Stomach smooth muscle (tissue), 2 donors: ENCODE measurements around the gene POU2AF1.

Experiments
- H3K27ac ChIP-seq: one replicate; pipeline ENCODE4 v1.7.0; 2013; ENCODE audit warnings: mild to moderate bottlenecking, low read length, inconsistent platforms
- H3K27me3 ChIP-seq, 2 donors: one replicate each; pipeline ENCODE4 v1.7.0; 2013; ENCODE audit warnings: low read length in 2 of 2; ENCODE audit not compliant: insufficient read depth in 2 of 2, control insufficient read depth in 1 of 2
- H3K36me3 ChIP-seq, 2 donors: one replicate each; pipeline ENCODE4 v1.7.0; 2013; ENCODE audit warnings: low read length in 2 of 2; ENCODE audit not compliant: control insufficient read depth in 2 of 2, insufficient read depth in 2 of 2
- H3K4me1 ChIP-seq: one replicate; pipeline ENCODE4 v1.7.0; 2013; ENCODE audit warnings: low read length; ENCODE audit not compliant: control insufficient read depth, insufficient read depth
- H3K4me3 ChIP-seq, 2 donors: one replicate each; pipeline ENCODE4 v1.7.0; 2013; ENCODE audit warnings: low read length in 2 of 2
- H3K9ac ChIP-seq, 2 donors: one replicate each; pipeline ENCODE4 v1.7.0; 2013; ENCODE audit warnings: low read length in 2 of 2, mild to moderate bottlenecking in 1 of 2
- H3K9me3 ChIP-seq, 2 donors: one replicate each; pipeline ENCODE4 v1.7.0; 2013; ENCODE audit warnings: low read length in 2 of 2; ENCODE audit not compliant: control insufficient read depth in 2 of 2
- donor health status: healthy.
- donor health status: Pancreatic carcinoma.

The POU2AF1 gene

DNA sequence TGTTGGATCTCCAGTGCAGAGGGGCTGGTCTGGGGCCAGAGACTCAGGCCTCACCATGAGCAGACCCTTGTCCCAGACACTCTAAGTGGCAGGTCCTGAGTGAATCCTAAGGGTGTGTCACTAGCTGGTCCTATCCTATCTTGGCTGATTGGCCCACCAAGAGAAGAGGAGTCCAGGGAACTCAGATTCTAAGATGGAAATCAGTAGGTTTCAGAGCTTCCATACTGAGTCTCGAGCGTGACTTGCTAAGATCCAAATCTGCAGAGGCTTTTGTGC is 10.9 kb downstream of the POU2AF1 start:
- H3K36me3 ChIP-seq: no peaks in the 10 kb centered on the region
- no peaks in the 10 kb centered on the region for H3K9me3 ChIP-seq
- H3K27me3 ChIP-seq: no peaks in the 10 kb centered on the region
- no peak overlapping the region for H3K27ac ChIP-seq
- peaks cover 5% of the 10 kb centered on the region for H3K4me1 ChIP-seq
- H3K9ac ChIP-seq: no peak overlapping the region
- no peak overlapping the region for H3K4me3 ChIP-seq

DNA sequence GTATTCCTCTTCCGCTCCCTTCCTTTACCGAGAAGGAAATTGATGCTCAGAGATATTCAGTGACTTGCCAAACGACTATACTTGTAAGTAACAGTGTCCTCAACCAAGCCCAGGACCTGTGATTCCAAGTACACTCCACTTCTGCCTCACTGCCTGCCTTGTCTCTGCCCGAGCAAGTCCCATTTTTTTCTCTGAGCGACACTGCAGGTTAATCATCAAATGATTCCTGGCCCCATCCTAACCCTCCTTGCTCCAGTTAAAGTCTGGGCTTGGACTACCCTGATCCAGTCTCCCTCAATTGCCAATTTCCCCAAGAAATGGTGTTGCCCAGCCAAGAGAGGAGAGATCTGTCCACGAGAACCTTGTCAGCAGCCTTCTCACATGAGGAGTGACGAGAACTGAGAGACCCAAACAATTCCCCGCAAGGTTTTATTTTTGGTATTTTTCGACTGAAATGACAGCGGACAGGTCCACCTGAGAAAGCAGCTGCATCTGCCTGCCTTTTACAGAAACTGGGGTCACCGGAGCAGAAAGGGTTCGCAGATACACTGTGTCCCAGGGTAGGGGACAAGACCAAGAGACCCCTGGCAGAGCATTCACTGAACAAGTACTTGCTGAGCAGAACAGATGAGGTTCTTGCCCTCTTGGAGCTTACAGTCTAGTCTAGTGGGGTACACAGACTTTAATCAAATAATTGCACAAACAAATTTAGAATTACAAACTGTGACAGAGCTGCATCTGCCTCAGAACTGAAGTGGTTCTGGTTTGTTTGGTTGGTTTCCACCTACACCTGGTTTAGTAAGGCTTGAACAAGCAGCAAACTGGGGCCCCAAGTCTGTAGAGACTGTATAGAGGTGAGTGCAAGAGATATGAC is 11.4 kb downstream of the POU2AF1 start:
- Histone ChIP-seq H3K27me3 (no peaks in the 10 kb centered on the region), H3K27ac (no peak overlapping the region), H3K9ac (no peak overlapping the region), H3K4me1 (peaks cover 5% of the 10 kb centered on the region), H3K36me3 (no peaks in the 10 kb centered on the region), H3K4me3 (no peak overlapping the region), H3K9me3 (no peaks in the 10 kb centered on the region)

- Histone ChIP-seq H3K27me3 (no peaks in the 10 kb centered on the region), H3K27ac (no peak overlapping the region), H3K9me3 (no peaks in the 10 kb centered on the region), H3K4me3 (no peak overlapping the region), H3K9ac (no peak overlapping the region), H3K36me3 (no peaks in the 10 kb centered on the region), H3K4me1 (peaks cover 5% of the 10 kb centered on the region)
Measured at GRCh38 chr11:111366560-111367410, 12.3 kb downstream of the POU2AF1 start.

DNA sequence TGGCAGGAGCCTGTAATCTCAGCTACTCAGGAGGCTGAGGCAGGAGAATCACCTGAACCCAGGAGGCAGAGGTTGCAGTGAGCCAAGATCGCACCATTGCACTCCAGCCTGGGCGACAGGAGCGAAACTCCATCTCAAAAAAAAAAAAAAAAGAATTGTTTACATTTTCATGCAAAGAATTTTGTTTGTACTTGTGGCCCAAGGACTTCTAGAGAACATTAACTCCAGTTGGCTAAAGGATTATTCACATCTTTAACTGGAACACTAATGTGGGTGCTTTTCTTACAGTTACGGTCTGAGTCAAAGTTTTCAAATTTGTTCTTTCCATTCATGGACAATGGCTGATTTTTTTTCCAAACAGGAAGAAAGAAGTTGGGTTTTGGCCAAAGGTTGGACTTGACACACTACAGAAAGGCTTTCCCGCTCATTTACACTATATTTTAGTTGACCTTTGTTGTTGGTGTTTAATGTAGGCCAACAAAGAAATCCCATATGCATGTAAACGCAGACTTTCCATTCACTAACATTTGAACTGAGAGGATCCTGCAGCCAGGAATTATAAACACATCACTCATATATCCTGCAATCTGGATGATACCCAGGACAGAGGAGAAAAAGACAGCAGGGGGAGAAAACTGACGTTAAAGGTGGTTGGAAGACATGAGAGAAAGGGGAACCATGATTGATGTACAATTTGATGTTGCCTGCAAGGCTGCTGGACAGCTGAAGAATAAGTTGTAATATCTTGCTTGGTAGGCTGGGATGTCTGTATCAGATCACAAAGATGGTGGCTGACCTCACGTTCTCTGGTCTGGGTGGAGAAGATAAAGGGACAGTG is 13.1 kb downstream of the POU2AF1 start:
- no peaks in the 10 kb centered on the region for H3K9me3 ChIP-seq
- no peak overlapping the region for H3K4me3 ChIP-seq
- no peak overlapping the region for H3K27ac ChIP-seq
- no peak overlapping the region for H3K9ac ChIP-seq
- no peaks in the 10 kb centered on the region for H3K27me3 ChIP-seq
- peaks cover 5% of the 10 kb centered on the region for H3K4me1 ChIP-seq
- H3K36me3 ChIP-seq: no peaks in the 10 kb centered on the region

- H3K27ac ChIP-seq: no peak overlapping the region
- no peaks in the 10 kb centered on the region for H3K9me3 ChIP-seq
- no peaks in the 10 kb centered on the region for H3K27me3 ChIP-seq
- no peaks in the 10 kb centered on the region for H3K36me3 ChIP-seq
- no peak overlapping the region for H3K9ac ChIP-seq
- H3K4me3 ChIP-seq: no peak overlapping the region
- H3K4me1 ChIP-seq: peaks cover 5% of the 10 kb centered on the region
Measured at GRCh38 chr11:111364503-111364902, 14.6 kb downstream of the POU2AF1 start.

DNA sequence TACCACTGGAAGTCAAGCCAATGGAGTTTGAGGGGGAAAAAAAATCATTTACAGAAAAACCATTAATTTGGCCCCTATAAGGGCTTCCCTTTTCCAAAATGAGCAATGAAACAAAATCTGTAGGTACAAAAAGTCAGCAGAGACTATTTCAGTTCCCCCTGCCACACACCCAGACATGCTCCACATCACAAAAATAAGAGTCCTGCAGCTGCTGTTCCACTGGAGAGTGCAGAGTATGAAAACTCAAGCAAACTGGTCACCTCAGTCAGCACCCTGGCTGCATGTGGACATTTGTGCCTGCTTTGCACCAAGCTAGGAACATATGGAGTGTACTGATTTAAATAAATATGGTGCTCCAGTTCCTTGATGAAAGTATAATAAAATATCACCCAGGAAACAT is 15.1 kb downstream of the POU2AF1 start:
- Histone ChIP-seq H3K27me3 (no peaks in the 10 kb centered on the region), H3K4me1 (peaks cover 5% of the 10 kb centered on the region)

DNA sequence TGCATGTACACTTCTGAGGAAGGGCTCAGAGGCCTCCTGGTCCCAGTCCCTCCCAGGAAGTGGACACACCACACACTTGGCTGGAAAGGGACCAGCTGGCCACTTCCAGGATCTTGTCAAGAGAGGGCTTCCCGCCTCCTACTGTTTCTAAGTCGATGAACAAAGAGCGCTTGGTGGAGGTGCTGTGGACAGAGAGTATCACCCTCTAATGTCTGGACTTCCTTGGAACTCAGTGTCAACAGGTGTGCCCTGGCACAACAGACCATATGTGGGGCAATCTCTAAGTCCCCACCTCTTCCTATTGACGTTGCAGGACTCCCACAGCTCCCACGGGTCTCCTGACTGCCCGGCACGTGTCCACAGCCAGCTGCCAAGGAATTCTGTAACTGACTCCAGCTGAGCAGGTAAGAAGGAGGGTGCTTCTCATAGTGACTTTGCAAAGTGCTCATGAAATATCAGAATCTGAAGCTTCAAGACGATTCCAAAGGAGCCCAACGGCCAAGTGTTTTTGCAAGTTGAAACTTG is 16.1 kb downstream of the POU2AF1 start:
- no peak overlapping the region for H3K4me3 ChIP-seq
- no peaks in the 10 kb centered on the region for H3K9me3 ChIP-seq
- H3K27ac ChIP-seq: no peak overlapping the region
- H3K9ac ChIP-seq: no peak overlapping the region
- H3K36me3 ChIP-seq: no peaks in the 10 kb centered on the region
- peaks cover 5% of the 10 kb centered on the region for H3K4me1 ChIP-seq
- no peaks in the 10 kb centered on the region for H3K27me3 ChIP-seq

More for the DNA sequence above, 15.1 kb downstream of the POU2AF1 start:
- no peaks in the 10 kb centered on the region for H3K9me3 ChIP-seq
- no peak overlapping the region for H3K9ac ChIP-seq
- H3K4me3 ChIP-seq: no peak overlapping the region
- H3K27ac ChIP-seq: no peak overlapping the region
- H3K36me3 ChIP-seq: no peaks in the 10 kb centered on the region

DNA sequence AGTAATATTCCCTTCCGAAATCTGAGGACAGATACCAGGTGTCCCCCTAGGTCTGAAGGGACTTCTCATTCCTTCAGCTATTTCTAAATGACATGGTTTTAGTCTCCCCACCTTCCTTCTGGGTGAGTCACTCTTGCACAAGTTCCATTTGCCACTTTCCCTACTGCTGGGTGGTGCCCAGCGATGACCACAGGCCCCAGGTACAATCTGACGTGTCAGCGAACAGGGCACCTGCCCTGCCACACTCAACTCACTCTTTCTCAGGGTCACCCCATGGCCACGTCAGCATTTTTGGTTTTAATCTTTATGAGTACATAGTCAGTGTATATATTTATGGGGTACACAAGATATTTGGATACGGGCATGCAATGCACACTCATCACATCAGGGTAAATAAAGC is 17.2 kb downstream of the POU2AF1 start:
- Histone ChIP-seq H3K9me3 (no peaks in the 10 kb centered on the region), H3K36me3 (no peaks in the 10 kb centered on the region), H3K27me3 (no peaks in the 10 kb centered on the region), H3K9ac (no peak overlapping the region), H3K4me1 (peaks cover 5% of the 10 kb centered on the region), H3K27ac (no peak overlapping the region), H3K4me3 (no peak overlapping the region)

DNA sequence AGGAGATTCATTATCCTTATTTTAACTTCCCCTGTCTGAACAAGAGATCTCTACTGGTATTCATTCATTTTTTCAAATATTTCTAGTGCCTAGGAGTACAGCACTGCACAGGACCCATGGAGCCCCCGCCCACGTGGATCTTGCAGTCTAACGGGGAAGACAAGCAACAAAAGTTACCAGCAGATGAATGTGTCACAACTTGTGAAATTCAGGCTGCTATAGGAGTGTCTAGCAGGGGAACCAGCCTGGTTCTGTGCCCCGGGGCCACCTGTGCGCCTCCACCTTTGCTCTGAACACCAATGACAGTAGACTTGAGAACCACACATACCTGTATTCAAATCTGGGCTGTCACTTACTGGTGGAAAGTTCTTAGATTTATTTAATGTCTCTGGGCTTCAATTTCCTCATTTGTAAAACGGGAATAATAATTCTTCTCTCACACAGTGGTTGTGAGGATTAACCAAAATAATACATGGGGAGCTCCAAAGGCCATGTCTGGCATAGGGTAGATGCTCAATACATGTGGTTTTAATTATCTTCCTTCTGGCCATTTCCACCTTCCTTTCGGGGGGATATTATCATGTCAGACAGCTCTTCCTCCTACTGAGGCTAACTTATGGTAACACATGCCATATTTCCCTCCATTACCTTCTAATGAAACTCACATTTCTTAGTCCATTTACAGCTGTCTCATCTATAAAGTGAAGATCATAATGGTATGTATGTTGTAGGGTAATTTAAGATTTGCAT is 17.8 kb downstream of the POU2AF1 start:
- Histone ChIP-seq H3K9ac (no peak overlapping the region), H3K27me3 (no peaks in the 10 kb centered on the region), H3K4me3 (no peak overlapping the region), H3K4me1 (peaks cover 1% of the 10 kb centered on the region), H3K36me3 (no peaks in the 10 kb centered on the region), H3K27ac (no peak overlapping the region), H3K9me3 (no peaks in the 10 kb centered on the region)
